ENCODE results near the gene PHF20.
"Not testable (repeated sequence)": the region's sequence is repeated elsewhere in the genome, so short reads cannot be mapped to it uniquely, and the experiment has no call there.

The PHF20 gene

GRCh38 chr20:35909176-35909575 is 137.4 kb downstream of the PHF20 start:
- DNase-seq (ENCODE audit: extremely low read depth in 1 of 2, low read depth in 1 of 2), result no peak

GRCh38 chr20:35909796-35910195 is 138.0 kb downstream of the PHF20 start:
- no peak for DNase-seq (ENCODE audit: extremely low read depth in 1 of 2, low read depth in 1 of 2)

GRCh38 chr20:35910254-35910653 is 138.4 kb downstream of the PHF20 start:
- DNase-seq (ENCODE audit: extremely low read depth in 1 of 2, low read depth in 1 of 2), result no peak

- no peak for DNase-seq (ENCODE audit: extremely low read depth in 1 of 2, low read depth in 1 of 2)
These were observed 141.1 kb downstream of the PHF20 start for GRCh38 chr20:35912881-35913280.

GRCh38 chr20:35917077-35917476 is 145.3 kb downstream of the PHF20 start:
- no peak for DNase-seq (ENCODE audit: extremely low read depth in 1 of 2, low read depth in 1 of 2)

- no peak for DNase-seq (ENCODE audit: extremely low read depth in 1 of 2, low read depth in 1 of 2)
These were observed 146.2 kb downstream of the PHF20 start for GRCh38 chr20:35918021-35918420.

GRCh38 chr20:35920523-35920922 is 148.7 kb downstream of the PHF20 start:
- DNase-seq (ENCODE audit: extremely low read depth in 1 of 2, low read depth in 1 of 2), result no peak

- DNase-seq (ENCODE audit: extremely low read depth in 1 of 2, low read depth in 1 of 2), result no peak
These were observed 157.5 kb downstream of the PHF20 start for GRCh38 chr20:35929301-35929700.

GRCh38 chr20:35934050-35934449 is 162.2 kb downstream of the PHF20 start:
- DNase-seq (ENCODE audit: extremely low read depth in 1 of 2, low read depth in 1 of 2), result no peak

GRCh38 chr20:35939264-35939663 is 167.4 kb downstream of the PHF20 start:
- no peak for DNase-seq (ENCODE audit: extremely low read depth in 1 of 2, low read depth in 1 of 2)

- no peak for DNase-seq (ENCODE audit: extremely low read depth in 1 of 2, low read depth in 1 of 2)
These were observed 169.8 kb downstream of the PHF20 start for GRCh38 chr20:35941620-35942019.

- DNase-seq (ENCODE audit: extremely low read depth in 1 of 2, low read depth in 1 of 2), result no peak
These were observed 170.4 kb downstream of the PHF20 start for GRCh38 chr20:35942243-35942642.

GRCh38 chr20:35947489-35947888 is 175.7 kb downstream of the PHF20 start:
- no peak for DNase-seq (ENCODE audit: extremely low read depth in 1 of 2, low read depth in 1 of 2)

- no peak for DNase-seq (ENCODE audit: extremely low read depth in 1 of 2, low read depth in 1 of 2)
These were observed 176.1 kb downstream of the PHF20 start for GRCh38 chr20:35947907-35948306.

- no peak for DNase-seq (ENCODE audit: extremely low read depth in 1 of 2, low read depth in 1 of 2)
These were observed 178.3 kb downstream of the PHF20 start for GRCh38 chr20:35950093-35950492.

GRCh38 chr20:35952080-35952479 is 180.3 kb downstream of the PHF20 start:
- not testable (repeated sequence) for DNase-seq (ENCODE audit: extremely low read depth in 1 of 2, low read depth in 1 of 2)

- no peak for DNase-seq (ENCODE audit: extremely low read depth in 1 of 2, low read depth in 1 of 2)
These were observed 180.9 kb downstream of the PHF20 start for GRCh38 chr20:35952480-35953386.

- peak; percentile 23 to 44 for DNase-seq (ENCODE audit: extremely low read depth in 1 of 2, low read depth in 1 of 2)
These were observed 181.8 kb downstream of the PHF20 start for GRCh38 chr20:35953387-35954199.

- DNase-seq (ENCODE audit: extremely low read depth in 1 of 2, low read depth in 1 of 2), result peak; percentile 91 to 98
These were observed 182.5 kb downstream of the PHF20 start, which contains the start of gene SCAND1 for GRCh38 chr20:35954200-35954906. SCAND1 (minus strand) TSS chr20:35954502; CDS start chr20:35954284, 218 bp downstream.

- DNase-seq (ENCODE audit: extremely low read depth in 1 of 2, low read depth in 1 of 2), result peak in 1 of 2 donors; percentile 5
These were observed 183.1 kb downstream of the PHF20 start for GRCh38 chr20:35954907-35955251.

GRCh38 chr20:35956616-35957015 is 184.8 kb downstream of the PHF20 start:
- no peak for DNase-seq (ENCODE audit: extremely low read depth in 1 of 2, low read depth in 1 of 2)
